Activated T-cell treated with anti-CD3 and anti-CD28 coated beads, Interleukin-2, amount 50 U/mL, for 24 hours (primary cell): Measurements from ENCODE around the gene LRP3.
A peak's percentile ranks its signal among the peaks of the same experiment; 100 is the strongest.
"Not testable (repeated sequence)": the region's sequence is repeated elsewhere in the genome, so short reads cannot be mapped to it uniquely, and the experiment has no call there.

Source experiments
- DNase-seq: peaks from one replicate; pipeline ENCODE4 v3.0.0-alpha.2; 2020
- H3K27ac Mint-ChIP-seq: 2 replicates; pipeline ENCODE4 v1.8.0; 2020; ENCODE audit warnings: mild to moderate bottlenecking, mixed read lengths
- H3K27me3 Mint-ChIP-seq: 2 replicates; pipeline ENCODE4 v1.8.0; 2020; ENCODE audit warnings: mixed read lengths
- H3K36me3 Mint-ChIP-seq: 2 replicates; pipeline ENCODE4 v1.8.0; 2020; ENCODE audit warnings: low read depth, mixed read lengths
- H3K4me1 Mint-ChIP-seq: 2 replicates; pipeline ENCODE4 v1.8.0; 2020; ENCODE audit warnings: low read depth, mixed read lengths
- H3K4me3 Mint-ChIP-seq: 2 replicates; pipeline ENCODE4 v1.8.0; 2020; ENCODE audit warnings: mild to moderate bottlenecking, moderate library complexity, mixed read lengths
- H3K9me3 Mint-ChIP-seq: 2 replicates; pipeline ENCODE4 v1.8.0; 2020; ENCODE audit warnings: mixed read lengths

Gene LRP3

DNA sequence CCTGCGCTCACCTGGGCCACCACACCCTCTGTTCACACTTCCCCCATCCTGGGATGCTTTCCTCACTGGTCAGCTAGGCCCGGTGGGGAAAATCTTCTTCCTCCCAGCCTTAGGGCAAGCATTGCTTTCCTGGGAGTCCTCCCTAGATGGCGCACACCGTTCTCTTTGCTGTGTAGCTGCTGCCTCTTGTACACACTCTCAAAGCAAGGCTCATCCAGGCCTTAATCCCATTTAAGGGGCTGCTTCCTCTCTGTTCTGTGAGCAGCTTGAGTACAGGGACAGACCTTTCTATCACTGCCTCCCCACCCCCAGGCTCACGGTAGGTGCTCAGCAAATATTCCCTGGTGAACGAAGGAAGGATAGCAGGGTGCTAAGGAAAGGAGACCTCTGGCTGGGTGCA, 20.5 kb downstream of the LRP3 start:
- DNase-seq: no peak
- Mint-ChIP-seq H3K27ac (no peak overlapping the region), H3K27me3 (no peaks in the 10 kb centered on the region), H3K4me1 (no peaks in the 10 kb centered on the region), H3K36me3 (no peaks in the 10 kb centered on the region), H3K4me3 (no peak overlapping the region), H3K9me3 (no peaks in the 10 kb centered on the region)

DNA sequence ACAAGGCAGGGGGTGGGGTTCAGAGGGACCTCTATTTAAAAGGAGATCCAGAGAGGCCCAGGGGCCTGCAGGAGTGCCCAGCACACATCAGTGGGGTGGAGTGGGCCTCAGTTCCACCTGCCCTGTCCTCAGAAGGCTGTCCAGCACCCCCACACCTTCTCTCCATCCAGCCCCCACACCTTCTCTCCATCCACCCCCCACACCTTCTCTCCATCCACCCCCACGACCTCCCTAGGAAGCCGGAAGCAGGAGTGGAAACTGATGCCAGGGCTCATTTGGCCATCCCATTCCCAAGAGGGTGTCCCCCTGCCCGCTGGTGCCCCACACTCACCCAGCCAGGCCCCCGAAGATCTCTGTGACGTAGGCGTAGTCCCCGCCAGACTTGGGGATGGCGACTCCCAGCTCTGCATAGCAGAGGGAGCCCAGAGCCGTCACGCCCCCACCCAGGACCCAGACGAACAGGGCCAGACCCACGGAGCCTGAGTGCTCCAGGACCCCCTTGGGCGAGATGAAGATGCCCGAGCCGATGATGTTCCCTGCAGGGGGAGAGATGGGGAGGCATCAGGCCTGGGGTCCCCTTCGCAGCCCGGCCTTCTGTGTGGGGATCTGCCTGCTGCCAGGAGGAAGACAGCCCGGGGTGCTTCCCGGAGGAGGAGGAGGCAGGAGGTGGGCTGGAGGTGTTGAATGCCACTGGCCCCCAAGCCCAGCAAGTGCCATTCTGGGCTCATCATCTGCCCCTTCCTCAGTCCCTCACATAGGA, 21.5 kb downstream of the LRP3 start:
- no peak overlapping the region for H3K4me3 Mint-ChIP-seq
- no peaks in the 10 kb centered on the region for H3K4me1 Mint-ChIP-seq
- DNase-seq: no peak
- H3K27me3 Mint-ChIP-seq: peaks cover under 1% of the 10 kb centered on the region
- no peaks in the 10 kb centered on the region for H3K9me3 Mint-ChIP-seq
- no peak overlapping the region for H3K27ac Mint-ChIP-seq
- no peaks in the 10 kb centered on the region for H3K36me3 Mint-ChIP-seq

- H3K27ac Mint-ChIP-seq: no peak overlapping the region
- no peak overlapping the region for H3K4me3 Mint-ChIP-seq
- H3K27me3 Mint-ChIP-seq: peaks cover 8% of the 10 kb centered on the region
- H3K9me3 Mint-ChIP-seq: no peaks in the 10 kb centered on the region
- no peak for DNase-seq
- no peaks in the 10 kb centered on the region for H3K4me1 Mint-ChIP-seq
- H3K36me3 Mint-ChIP-seq: no peaks in the 10 kb centered on the region
These were observed 22.2 kb downstream of the LRP3 start for GRCh38 chr19:33216198-33216830.

DNA sequence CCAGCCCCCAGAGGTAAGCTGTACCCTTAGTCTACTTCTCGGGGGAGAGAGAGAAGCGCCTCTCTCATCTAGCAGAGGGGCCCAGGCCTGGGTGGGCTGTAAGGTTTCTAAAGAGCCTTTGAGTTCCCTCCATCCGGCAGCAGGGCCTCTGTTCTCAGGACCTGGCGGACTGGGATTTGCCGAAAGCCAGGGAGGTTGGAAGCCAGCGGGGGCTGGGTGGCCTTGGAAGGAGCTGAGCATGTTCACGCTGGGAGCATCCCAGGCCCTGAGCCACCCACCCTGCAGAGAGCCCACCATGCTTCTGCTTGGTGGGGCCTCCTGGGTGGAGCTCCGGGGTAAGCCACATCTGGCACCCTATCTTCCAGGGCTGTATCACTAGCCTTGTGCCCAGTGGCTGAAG, 23.8 kb downstream of the LRP3 start:
- Mint-ChIP-seq H3K27me3 (peaks cover 13% of the 10 kb centered on the region), H3K9me3 (no peaks in the 10 kb centered on the region), H3K4me1 (no peaks in the 10 kb centered on the region), H3K36me3 (no peaks in the 10 kb centered on the region), H3K27ac (no peak overlapping the region), H3K4me3 (no peak overlapping the region)
- no peak for DNase-seq

DNA sequence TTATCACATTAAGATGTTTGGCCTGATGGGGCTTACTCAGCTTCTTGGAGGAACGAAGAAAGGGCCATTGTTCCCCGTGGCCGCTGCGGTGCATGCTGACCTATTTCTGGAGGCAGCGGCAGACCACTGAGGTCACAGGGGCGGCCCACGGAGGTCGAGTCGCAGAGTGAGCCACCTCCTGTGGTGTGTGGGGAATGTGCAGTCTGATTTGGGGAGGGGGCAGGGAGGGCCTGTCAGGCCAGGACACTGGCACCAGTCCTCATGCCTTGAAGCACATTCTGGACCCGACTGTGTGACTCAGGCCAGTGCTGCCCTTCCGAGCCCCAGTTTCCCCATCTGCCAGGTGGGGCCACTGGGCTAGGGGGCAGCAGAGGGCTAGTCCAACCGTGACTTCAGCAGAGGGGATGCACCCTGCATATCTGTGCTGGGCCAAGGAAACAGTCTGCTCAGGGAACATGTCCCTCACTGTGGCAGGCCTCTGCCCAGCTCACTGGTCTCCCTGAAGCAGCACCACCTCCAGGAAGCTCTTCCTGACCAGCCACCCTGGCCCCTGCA, 25.2 kb downstream of the LRP3 start:
- peaks cover 26% of the 10 kb centered on the region for H3K27me3 Mint-ChIP-seq
- H3K4me3 Mint-ChIP-seq: no peak overlapping the region
- no peak for DNase-seq
- H3K27ac Mint-ChIP-seq: no peak overlapping the region
- no peaks in the 10 kb centered on the region for H3K9me3 Mint-ChIP-seq
- no peaks in the 10 kb centered on the region for H3K36me3 Mint-ChIP-seq
- no peaks in the 10 kb centered on the region for H3K4me1 Mint-ChIP-seq

GRCh38 chr19:33220115-33220514, 26.0 kb downstream of the LRP3 start:
- Mint-ChIP-seq H3K4me3 (no peak overlapping the region), H3K36me3 (no peaks in the 10 kb centered on the region), H3K27me3 (peaks cover 34% of the 10 kb centered on the region), H3K4me1 (peaks cover 3% of the 10 kb centered on the region), H3K27ac (no peak overlapping the region), H3K9me3 (no peaks in the 10 kb centered on the region)
- no peak for DNase-seq

DNA sequence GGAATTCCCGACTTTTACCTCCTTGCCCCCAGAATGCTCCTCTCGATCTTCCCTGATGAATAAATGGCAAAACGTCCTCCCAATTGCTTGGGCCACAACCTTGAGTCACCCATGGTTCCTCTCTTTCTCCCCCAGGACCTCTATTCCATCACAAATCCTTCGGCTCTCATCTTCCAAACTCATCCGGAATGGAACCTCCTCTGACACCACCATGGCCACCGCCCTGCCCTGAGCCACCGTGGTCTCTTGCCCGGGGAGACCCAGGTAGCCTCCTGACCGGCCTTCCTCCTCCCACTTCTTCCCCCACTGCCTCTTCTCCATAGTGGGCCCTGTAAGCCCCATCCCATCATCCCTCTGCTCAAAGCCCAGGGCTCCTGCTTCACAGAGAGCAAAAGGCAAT, 26.6 kb downstream of the LRP3 start:
- Mint-ChIP-seq H3K4me1 (peaks cover 3% of the 10 kb centered on the region), H3K4me3 (no peak overlapping the region), H3K27me3 (peaks cover 35% of the 10 kb centered on the region), H3K9me3 (no peaks in the 10 kb centered on the region), H3K27ac (no peak overlapping the region), H3K36me3 (no peaks in the 10 kb centered on the region)
- no peak for DNase-seq

GRCh38 chr19:33221638-33222037, 27.5 kb downstream of the LRP3 start:
- Mint-ChIP-seq H3K4me3 (no peak overlapping the region), H3K4me1 (peaks cover 10% of the 10 kb centered on the region), H3K9me3 (no peaks in the 10 kb centered on the region), H3K36me3 (no peaks in the 10 kb centered on the region), H3K27me3 (peaks cover 44% of the 10 kb centered on the region), H3K27ac (no peak overlapping the region)
- DNase-seq: no peak

DNA sequence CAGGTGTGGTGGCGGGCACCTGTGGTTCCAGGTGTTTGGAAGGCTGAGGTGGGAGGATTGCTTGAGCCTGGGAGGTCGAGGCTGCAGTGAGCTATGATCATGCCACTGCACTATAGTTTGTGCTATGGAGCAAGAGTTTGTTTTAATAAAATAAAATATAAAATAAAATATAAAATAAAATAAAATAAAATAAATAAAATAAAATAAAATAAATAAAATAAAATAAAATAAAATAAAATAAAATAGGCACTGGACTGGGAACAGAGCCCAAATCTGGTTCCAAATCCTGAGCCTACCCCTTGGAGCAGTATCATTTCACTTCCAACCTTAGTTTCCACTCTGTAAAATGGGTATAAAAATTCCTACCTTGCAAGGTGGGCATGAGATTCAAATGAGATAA, 28.1 kb downstream of the LRP3 start:
- not testable (repeated sequence) for DNase-seq, H3K36me3 Mint-ChIP-seq, H3K9me3 Mint-ChIP-seq, H3K27ac Mint-ChIP-seq, H3K4me3 Mint-ChIP-seq
- H3K4me1 Mint-ChIP-seq: peaks cover 12% of the 10 kb centered on the region
- peaks cover 48% of the 10 kb centered on the region for H3K27me3 Mint-ChIP-seq

GRCh38 chr19:33224694-33225457, 30.7 kb downstream of the LRP3 start:
- Mint-ChIP-seq H3K36me3 (peaks cover 4% of the 10 kb centered on the region), H3K27ac (no peak overlapping the region), H3K4me1 (peaks cover 12% of the 10 kb centered on the region), H3K4me3 (peak overlapping the region; percentile 37), H3K27me3 (peaks cover 69% of the 10 kb centered on the region), H3K9me3 (peaks cover 15% of the 10 kb centered on the region)
- DNase-seq: no peak

DNA sequence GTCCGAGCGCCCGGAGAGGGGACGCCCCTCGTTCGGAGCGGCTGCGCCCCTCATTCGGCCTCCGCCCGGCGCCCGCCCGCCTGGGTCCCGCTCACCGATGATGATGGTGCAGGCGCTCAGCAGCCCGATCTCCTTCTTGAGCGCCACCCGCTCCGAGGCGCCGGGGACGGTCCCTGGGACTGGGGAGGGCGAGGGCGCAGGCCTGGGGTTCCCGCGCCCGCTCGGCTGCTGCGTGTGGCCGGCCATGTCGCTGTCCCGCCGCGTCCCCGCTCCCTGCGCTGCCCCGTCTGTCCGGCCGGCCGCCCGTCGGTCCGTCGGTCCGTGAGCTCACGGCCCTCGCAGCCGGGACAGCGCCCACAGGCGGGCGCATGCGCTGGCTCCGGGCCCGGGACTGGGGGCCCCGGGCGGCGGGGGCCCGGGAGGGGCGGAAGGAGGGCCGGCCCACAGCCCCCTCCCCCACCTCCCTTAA, 31.4 kb downstream of the LRP3 start, which contains the start of gene SLC7A10:
Gene SLC7A10, minus strand, starts transcription at position 393 of the 469 bp plus-strand sequence. Its CDS starts 147 bp downstream, at position 246.
- DNase-seq: no peak
- peaks cover 15% of the 10 kb centered on the region for H3K9me3 Mint-ChIP-seq
- peaks cover 73% of the 10 kb centered on the region for H3K27me3 Mint-ChIP-seq
- peaks cover 12% of the 10 kb centered on the region for H3K4me1 Mint-ChIP-seq
- H3K36me3 Mint-ChIP-seq: peaks cover 4% of the 10 kb centered on the region
- no peak within 1 kb of the TSS for H3K27ac Mint-ChIP-seq
- H3K4me3 Mint-ChIP-seq: peak within 1 kb of the TSS; percentile 56

GRCh38 chr19:33226550-33227241, 32.6 kb downstream of the LRP3 start:
- DNase-seq: peak; percentile 44
- Mint-ChIP-seq H3K9me3 (peaks cover 15% of the 10 kb centered on the region), H3K27ac (no peak overlapping the region), H3K36me3 (peaks cover 4% of the 10 kb centered on the region), H3K4me3 (peak overlapping the region; percentile 56), H3K4me1 (peaks cover 12% of the 10 kb centered on the region), H3K27me3 (peaks cover 74% of the 10 kb centered on the region)

GRCh38 chr19:33227242-33227650, 33.1 kb downstream of the LRP3 start:
- no peak for DNase-seq
- H3K27me3 Mint-ChIP-seq: peaks cover 74% of the 10 kb centered on the region
- H3K4me3 Mint-ChIP-seq: peak overlapping the region; percentile 55
- peaks cover 12% of the 10 kb centered on the region for H3K4me1 Mint-ChIP-seq
- peaks cover 4% of the 10 kb centered on the region for H3K36me3 Mint-ChIP-seq
- peaks cover 15% of the 10 kb centered on the region for H3K9me3 Mint-ChIP-seq
- H3K27ac Mint-ChIP-seq: no peak overlapping the region
